HG03280 (cell line): ENCODE measurements around the gene CCDC17.

ENCODE experiments used
- ATAC-seq: cut with Tn5 transposase; IDR thresholded peaks from one replicate; pipeline ENCODE4 v1.9.1; 2021; ENCODE audit warnings: mild to moderate bottlenecking, moderate library complexity; ENCODE audit not compliant: unreplicated experiment

Gene CCDC17

DNA sequence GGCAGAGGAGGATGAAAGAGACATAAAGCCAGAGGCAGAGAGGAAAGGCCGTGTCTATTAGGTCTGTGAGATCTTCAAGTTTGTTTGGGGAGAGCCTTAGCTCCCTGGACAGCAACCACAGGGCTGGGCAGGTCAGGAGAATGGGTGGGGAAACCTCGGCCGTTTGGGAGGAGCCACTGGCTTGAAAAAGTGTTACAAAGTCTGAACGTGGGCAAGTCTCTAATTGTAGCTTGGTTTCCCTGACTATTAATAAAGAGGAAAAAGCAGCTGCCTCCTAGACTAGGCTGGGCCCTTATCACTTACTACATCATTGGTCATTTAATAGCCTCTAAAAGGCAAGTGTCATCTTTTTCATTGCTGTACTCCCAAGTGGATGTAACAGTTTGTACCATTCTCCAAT, at the start of gene CCDC17:
CCDC17 (minus strand) TSS at position 83 of the 400 bp plus-strand sequence. CDS start 145 bp downstream, outside the sequence.
- no peak for ATAC-seq

DNA sequence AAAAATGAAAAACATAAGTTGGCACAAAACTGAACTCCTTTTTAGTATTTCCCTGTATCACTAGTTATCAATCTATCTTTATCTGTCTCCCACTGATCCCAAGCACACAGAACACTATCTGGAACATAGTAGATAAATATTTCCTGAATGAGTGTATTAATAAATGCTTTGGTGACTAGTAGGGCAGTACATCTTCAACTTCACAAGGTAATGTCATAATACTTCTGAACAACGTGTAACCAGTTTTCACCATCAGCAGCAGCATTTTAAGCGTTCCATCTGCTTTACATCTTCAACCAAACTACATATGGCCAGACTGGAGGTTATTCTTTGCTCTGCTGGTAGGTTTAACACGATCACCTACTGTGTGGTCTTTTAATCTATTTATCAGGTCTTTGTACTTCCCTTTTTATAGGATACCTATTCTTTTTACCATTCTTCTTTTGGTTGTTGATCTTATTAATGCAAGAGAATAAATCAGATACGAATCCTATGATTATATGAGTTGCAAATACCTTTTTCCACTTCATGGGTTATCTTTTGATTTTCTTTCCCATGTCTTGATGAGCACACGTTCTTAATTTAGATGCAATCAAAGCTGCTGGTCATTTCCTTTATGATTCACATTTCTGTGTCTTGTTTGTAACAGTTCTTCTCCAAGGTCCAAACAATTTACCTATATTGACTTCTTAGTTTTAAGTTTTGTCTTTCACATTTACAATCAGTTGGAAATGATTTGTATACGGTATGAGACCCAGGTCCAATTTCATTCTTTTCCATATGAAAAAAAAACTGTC, 46.2 kb upstream of the CCDC17 start:
- no peak for ATAC-seq

DNA sequence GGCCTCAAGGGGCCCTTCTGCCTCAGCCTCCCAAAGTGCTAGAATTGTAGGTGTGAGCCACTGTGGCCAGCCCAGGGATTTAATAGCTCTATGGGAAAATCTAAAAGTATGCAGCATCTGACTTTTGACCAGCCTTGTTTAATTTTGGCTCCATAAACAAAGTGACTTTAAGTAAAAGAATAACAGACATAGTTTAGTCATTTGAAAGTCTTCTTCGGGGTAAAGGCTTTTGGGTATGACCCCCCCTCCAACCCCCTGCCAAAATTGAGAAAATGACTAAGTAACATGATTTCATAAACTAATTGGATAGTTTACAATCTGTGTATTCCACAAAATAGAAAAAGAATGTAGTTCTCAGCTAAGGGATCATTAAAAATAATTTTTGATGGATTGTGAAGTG, 45.5 kb upstream of the CCDC17 start:
- ATAC-seq = no peak

DNA sequence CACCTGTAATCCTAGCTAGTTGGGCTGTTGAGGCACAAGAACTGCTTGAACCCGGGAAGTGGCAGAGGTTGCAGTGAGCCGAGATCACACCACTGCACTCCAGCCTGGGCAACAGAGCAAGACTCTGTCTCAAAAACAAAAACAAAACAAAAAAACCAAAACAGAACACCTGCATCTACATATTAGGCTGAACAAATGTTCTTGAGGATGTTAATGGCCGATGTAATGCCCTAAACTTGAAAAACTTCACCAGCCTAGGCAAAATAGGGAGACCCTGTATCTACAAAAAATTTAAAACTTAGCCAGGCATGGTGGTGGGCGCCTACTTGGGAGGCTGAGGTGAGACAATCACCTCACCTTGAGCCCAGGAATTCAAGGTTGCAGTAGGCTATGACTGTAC, 44.7 kb upstream of the CCDC17 start:
- no peak for ATAC-seq

DNA sequence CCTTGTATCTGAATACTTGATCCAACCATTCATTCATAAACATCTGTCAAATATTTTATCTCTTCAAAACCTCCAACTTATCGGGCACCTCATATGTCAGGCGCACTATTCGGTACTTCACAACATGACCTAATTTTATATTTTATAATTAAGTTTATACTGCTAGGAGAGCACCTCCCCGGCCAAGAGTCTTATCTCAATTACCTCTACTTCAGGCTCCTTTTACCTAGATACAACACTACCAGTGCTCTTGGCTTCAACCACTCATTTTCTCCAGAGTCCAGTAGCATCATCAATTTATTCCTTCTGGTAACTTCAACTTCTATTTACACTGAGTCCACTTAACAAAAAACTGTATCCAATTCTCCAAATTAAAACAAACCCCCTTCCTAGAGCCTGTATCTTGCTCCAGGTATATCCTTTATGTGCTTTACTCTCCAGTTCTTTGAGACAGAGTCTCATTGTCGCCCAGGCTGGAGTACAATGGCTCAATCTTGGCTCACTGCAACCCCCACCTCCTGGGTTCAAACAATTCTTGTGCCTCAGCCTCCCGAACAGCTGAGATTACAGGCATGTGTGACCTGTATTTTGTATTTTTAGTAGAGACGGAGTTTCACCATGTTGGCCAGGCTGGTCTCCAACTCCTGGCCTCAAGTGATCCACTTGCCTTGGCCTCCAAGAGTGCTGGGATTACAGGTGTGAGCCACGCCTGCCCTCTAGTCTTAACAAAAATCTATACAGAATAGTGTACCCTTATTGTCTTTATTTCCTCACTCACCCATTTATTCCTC, 43.7 kb upstream of the CCDC17 start:
- no peak for ATAC-seq

DNA sequence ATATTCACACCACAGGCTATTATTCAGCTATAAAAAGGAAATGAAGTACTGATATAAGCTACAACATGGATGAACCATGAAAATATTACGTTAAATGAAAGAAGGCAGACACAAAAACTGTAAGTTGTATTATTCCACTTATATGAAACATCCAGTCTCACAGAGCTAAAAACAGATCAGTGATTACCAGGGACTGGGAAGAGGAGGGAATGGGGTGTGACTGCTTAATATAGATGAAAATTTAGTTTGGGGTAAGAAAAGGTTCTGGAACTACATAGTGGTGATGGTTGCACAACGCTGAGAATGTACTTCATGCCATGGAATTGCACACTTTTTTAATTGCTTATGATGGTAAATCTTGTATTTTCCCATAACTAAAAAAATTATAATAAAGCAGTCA, 43.0 kb upstream of the CCDC17 start:
- no peak for ATAC-seq

DNA sequence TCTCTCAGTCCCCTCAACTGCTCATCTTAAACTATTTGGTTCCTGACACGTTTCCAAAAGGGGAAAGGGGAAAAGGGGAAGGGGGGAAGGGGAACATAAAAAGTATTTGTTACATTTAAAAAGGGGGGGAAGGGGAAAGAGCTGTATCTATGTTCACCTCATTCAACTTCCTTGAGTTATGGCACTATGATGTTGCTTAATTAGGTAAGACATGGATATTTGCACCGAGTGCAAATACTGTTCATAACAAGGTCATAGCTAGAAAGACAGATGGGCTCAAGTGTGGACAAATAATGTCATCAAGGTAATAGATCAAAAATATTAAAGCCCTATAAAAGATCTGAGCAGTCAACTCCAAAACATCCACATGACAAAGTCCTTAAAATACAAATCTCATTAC, 36.5 kb upstream of the CCDC17 start:
- ATAC-seq = no peak

DNA sequence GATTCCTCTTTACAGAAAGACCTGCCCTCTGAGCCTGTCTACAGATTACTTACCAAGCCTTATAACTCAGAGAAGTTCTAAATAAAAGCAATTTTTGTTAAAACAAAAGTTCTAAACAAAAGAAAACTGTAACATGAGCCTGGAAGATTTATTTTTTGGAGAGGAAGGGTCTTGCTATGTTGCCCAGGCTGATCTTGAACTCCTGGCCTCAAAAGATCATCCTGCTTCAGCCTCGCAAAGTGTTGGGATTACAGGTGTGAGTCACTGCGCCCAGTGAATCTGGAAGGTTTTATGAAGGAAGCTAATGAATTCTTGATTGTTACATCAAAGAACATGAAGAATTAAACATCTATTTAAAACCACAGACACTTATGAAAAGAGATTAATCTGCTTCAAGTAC, 35.4 kb upstream of the CCDC17 start:
- no peak for ATAC-seq

DNA sequence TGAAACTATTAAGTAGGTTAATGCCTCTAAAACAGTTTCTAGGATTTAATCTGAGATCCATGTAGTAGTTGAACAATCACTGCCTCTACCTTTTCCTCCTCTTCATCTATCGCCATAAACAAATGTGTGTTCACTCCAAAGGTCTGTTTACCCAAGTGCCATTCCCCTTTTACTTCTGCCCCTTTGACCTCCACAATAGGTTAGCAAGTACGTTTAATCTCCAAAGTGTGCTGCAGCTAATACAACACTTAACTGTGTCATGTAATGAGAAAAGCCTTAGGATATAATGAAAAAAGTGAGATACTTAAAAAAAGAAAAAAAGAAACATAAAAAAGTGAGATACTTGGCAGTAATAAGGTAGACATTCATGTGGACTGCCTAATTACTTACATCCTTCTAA, 34.3 kb upstream of the CCDC17 start:
- ATAC-seq = no peak

DNA sequence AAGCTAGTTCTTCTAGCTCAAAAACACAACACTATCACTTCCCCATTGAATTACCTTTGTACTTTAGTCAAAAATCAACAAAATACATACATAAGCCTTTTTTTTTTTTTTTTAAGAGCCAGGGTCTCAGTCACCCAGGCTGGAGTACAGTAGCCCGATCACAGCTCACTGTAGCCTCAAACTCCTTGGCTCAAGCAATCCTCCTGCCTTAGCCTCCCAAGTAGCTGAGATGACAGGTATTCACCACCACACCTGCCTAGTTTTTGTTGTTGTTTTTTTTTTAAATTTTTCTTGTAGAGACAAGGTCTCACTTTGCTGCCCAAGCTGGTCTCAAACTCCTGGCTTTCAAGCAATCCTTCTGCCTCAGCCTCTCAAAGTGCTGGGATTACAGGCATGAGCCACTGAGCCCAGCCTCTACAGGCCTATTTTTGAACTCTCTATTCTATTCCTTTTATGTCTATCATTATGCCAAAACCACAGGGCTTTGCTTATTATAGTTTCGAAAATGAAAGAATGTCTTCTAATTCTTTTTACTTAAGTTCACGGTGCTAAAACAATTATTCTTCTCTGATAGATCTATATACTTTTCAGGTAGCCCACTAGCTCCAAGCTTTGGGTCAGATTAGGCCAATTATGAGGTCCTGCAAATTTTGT, 32.8 kb upstream of the CCDC17 start:
- ATAC-seq = no peak

DNA sequence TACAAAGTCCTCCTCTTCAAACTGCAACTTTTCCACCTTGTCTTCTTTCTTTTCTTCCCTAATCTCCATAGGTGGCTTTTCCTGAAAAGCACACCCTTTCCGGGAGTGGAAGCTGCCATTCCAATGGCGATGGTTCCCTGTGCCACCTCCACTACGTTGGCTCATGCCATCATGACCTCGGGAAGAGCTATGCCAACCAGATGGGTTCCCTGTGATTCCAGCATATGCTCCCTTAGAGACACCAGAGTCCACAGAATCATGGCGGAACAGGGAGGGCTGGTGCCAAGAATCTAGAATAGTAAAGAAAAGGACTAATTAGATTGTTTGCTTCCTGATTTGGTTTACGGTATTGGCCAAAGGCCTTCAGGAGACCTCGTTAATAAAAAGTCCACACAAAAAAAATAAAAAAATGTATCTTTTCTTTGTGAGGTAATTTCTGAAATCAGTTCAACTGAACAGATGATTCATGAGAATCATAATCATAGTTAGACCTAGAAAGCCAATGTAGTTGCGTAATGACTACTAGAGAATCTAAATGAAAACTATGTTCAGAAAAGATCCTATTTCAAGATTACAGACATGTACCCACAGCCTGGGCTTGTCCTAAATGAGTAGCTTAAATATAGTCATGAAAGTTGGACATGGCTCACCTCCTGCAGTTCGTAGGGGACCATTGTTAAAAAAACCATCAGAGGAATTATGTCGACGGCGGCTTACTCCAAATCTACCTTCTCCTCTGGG, 30.9 kb upstream of the CCDC17 start:
- ATAC-seq = no peak

DNA sequence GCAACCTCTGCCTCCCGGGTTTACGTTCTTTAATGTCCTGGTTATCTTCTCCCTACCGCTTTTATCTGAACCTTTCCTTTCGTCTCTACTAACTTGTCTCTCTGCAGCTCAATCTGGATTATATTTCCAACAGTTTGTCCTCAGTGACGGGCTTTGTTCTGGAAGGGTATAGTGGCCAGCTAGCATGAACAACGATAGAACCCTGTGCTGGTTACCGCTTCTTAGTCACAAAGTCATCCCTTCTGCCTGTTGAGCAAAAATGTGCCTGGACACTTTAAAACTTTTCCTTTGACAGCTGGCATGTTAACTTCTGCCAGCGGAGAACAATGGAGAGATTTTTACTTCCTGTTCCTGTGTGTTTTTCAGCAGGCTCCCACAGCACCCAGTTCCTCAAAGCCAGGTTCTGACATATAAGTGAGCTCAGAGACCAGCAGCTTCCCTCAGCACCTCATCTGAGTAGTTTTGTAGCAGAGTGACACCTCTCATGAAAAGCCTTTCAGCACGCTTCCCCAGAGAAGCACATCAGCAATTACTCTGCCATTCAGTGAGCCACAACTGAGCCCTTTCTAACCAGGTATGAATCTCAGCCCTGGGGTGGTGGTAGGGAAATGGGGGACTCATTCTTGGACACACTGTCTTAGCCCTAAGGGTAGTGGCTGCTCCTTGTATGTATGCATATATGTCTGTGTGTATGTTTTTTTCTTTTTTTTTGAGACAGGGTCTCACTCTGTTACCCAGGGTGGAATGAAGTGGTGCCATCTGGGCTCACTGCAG, 23.6 kb upstream of the CCDC17 start:
- ATAC-seq = no peak

DNA sequence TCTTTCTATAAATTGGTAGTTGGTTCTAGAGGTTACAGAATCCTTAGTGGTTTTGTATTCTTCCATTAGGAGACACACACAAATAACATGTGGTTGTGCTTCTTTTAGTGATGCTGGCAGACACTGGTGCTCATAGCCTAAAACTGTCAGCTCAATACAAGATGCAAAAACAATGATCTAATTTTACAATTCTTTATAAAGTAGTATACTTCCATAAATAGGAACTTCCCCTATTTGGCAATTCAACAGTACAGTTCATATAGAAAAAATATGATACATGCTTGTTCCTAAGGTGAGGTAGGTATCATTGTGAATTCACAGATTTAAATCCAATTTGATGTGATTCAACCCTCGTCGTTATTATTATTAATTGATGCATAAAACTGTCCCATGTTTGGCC, 20.8 kb upstream of the CCDC17 start:
- no peak for ATAC-seq

DNA sequence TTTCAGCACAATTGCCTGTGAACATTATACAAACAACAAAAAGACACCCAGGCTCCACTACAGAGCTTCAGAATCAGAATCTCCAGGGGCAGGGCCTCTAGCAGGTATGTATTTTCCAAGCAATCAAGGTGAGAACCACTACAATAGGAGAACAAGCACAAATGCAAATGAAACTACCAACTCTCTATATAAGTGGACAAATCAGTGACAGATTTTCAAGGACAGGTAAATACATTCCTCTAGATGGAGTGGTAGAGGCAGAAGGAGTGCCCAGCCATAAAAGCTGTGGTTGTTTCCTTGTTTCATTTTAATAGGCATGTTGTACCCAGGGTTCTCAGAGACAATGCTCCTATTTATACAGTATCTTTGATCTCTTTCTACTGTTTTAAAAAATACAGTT, 20.1 kb upstream of the CCDC17 start:
- ATAC-seq = no peak

DNA sequence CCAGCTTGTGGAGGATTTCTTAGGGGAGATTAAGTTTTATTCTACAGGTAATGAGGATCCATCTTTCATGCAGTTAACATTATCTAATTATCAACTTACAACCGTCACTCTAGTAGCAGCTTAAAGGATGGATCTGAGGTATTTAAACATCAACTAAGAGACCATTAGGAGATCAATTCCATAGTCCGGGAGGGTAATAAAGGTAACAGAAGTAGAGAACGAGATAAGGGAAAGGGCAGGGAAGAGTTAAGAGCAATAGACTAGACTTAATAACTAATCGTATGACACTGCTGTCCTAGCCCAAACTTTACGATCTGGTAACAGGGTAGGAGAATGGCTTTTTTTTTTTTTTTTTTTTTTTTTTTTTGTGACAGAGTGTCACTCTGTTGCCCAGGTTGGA, 19.5 kb upstream of the CCDC17 start:
- ATAC-seq = no peak

DNA sequence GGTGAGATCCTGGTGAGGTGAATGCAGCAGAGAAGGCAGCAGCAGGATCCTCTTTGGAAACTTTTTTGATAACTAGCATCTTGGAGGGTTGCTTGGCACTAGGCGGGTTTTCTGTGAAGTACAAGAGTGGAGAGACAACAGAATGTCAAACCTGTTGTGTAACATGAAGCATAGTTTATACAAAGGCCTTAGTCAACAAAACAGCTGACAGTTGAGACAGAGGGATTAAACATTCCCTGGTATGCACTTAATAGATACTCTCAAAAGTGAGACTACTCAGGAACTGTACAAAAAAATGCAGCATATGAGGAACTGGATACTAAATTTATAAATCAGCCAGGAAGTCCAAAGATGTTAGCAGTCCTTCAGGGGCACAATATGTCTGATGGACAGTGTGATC, 16.4 kb upstream of the CCDC17 start:
- no peak for ATAC-seq

DNA sequence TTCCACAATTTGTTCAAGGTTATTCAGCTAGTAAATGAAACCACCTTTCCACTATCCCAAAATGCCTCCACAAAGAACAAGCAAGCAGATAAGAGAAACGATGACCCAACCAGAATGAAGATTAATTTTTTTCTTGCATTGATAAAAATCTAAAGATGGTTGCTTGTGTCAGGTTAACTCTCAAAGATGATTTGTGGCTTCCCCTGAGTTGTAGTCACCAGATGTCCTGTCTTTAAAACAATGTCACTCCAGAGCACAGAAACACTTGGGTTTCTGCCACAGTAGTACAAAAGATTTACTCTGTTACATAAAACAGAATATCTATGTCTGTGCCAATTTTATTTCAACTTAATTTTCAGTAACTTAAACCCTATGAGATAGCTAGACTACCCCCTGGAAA, 11.4 kb upstream of the CCDC17 start:
- no peak for ATAC-seq

DNA sequence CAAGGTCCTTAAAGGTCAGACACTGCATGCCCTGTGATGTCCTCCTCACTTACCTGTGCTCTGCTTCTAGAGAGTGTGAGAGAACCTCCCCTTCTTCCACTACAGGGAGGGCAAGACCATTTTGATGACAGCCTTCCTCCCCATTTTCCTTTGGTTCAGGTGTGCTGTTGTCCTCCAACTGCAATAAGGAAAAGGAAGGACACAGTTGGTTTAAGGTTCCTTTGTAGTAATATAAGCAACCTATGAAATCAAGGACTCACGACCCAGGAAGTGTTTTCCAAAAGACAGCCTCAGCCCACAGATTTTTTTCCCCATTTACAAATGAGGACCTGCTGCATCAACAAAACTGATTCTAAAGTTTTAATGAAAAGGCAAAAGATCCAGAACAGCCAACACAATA, 6.6 kb upstream of the CCDC17 start:
- ATAC-seq = no peak

DNA sequence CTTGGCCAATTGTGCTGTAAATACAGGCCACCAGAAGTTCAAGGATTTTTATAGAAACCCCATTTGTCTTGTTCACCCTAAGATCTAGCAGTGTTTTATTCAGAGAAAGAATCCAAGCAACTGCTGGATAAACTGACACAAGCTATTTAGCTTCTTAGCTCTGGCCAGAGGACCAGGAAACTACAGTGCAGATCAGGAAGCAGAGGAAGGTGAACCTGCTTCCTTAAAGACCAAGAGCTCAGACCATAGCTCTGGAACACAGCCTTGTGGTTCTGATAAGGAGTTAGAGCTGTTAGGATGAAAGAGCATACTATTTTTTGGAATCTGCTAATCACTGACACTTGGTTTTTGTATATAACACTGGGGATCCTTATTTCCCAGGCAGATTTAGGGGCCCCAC, 5.2 kb upstream of the CCDC17 start:
- no peak for ATAC-seq
